HUDEP-2 (cell line): ENCODE results near the gene UBASH3A.
A peak's percentile ranks its signal among the peaks of the same experiment; 100 is the strongest.
"Not testable (repeated sequence)": the region's sequence is repeated elsewhere in the genome, so short reads cannot be mapped to it uniquely, and the experiment has no call there.

ENCODE experiments used
- DNase-seq, 76 experiments: peaks; one replicate each; lab custom pipeline; 2025; ENCODE audit not compliant: unreplicated experiment in 76 of 76; lab: John Stamatoyannopoulos, UW

Gene UBASH3A

GRCh38 chr21:42406866-42407265 lies 3.2 kb downstream of the UBASH3A start:
- DNase-seq, result no peak

- DNase-seq, result no peak
These were observed 3.8 kb downstream of the UBASH3A start for GRCh38 chr21:42407476-42407875.

- not testable (repeated sequence) for DNase-seq
These were observed 5.0 kb downstream of the UBASH3A start for GRCh38 chr21:42408718-42409117.

- no peak for DNase-seq
These were observed 5.7 kb downstream of the UBASH3A start for GRCh38 chr21:42409366-42409765.

- DNase-seq, result peak in 3 of 76 experiments; percentile 13 to 25 (median 16)
These were observed 7.6 kb downstream of the UBASH3A start for GRCh38 chr21:42411197-42411869.

- DNase-seq, result no peak
These were observed 8.4 kb downstream of the UBASH3A start for GRCh38 chr21:42411891-42412635.

GRCh38 chr21:42412636-42412933 lies 8.9 kb downstream of the UBASH3A start:
- no peak for DNase-seq

GRCh38 chr21:42413093-42413492 lies 9.4 kb downstream of the UBASH3A start:
- no peak for DNase-seq

GRCh38 chr21:42413500-42413899 lies 9.8 kb downstream of the UBASH3A start:
- DNase-seq, result no peak

GRCh38 chr21:42414066-42414465 lies 10.4 kb downstream of the UBASH3A start:
- DNase-seq, result no peak

GRCh38 chr21:42414553-42414927 lies 10.8 kb downstream of the UBASH3A start:
- no peak for DNase-seq

GRCh38 chr21:42414928-42415769 lies 11.4 kb downstream of the UBASH3A start:
- DNase-seq, result no peak

- DNase-seq, result no peak
These were observed 13.8 kb downstream of the UBASH3A start for GRCh38 chr21:42417533-42417932.

- DNase-seq, result no peak
These were observed 15.2 kb downstream of the UBASH3A start for GRCh38 chr21:42418886-42419285.

- no peak for DNase-seq
These were observed 16.1 kb downstream of the UBASH3A start for GRCh38 chr21:42419845-42420244.

- no peak for DNase-seq
These were observed 17.5 kb downstream of the UBASH3A start for GRCh38 chr21:42421018-42421793.

- no peak for DNase-seq
These were observed 19.5 kb downstream of the UBASH3A start for GRCh38 chr21:42423197-42423675.

- no peak for DNase-seq
These were observed 20.0 kb downstream of the UBASH3A start for GRCh38 chr21:42423685-42424084.

GRCh38 chr21:42424914-42425541 lies 21.3 kb downstream of the UBASH3A start:
- no peak for DNase-seq

- DNase-seq, result no peak
These were observed 21.9 kb downstream of the UBASH3A start for GRCh38 chr21:42425591-42425990.
